Esophagus muscularis mucosa (tissue), 4 donors: ENCODE data around the gene IKBKG. TPM values are rescaled to one million over a fixed set of nuclear protein-coding genes. Genes with fewer than 3 reads are reported as not detected.
"Not testable (repeated sequence)": the region's sequence is repeated elsewhere in the genome, so short reads cannot be mapped to it uniquely, and the experiment has no call there.

Experiments used
- DNase-seq: peaks from one replicate; pipeline ENCODE4 v3.0.0-alpha.2; 2017; ENCODE audit errors: extremely low spot score
- H3K27ac ChIP-seq, 4 donors: fragments of 200-600 bp; sonication (generic); replicated peaks in 1 of 4; 1 replicate in 3 of 4; 2 replicates in 1 of 4; pipeline ENCODE4 v1.5.1; 2016 to 2019; ENCODE audit warnings: mild to moderate bottlenecking in 1 of 4
- H3K27me3 ChIP-seq, 4 donors: fragments of 200-600 bp; sonication (generic); one replicate each; pipeline versions ENCODE4 v1.5.1 to v1.6.0; 2016 to 2019
- H3K36me3 ChIP-seq, 4 donors: fragments of 200-600 bp; sonication (generic); one replicate each; pipeline ENCODE4 v1.5.1; 2016 to 2019
- H3K4me1 ChIP-seq, 4 donors: fragments of 200-600 bp; sonication (generic); one replicate each; pipeline ENCODE4 v1.5.1; 2016 to 2019
- H3K4me3 ChIP-seq, 4 donors: fragments of 200-600 bp; sonication (generic); 1 replicate in 2 of 4; 2 replicates in 2 of 4; pipeline ENCODE4 v1.5.1; 2016 to 2019; ENCODE audit warnings: mild to moderate bottlenecking in 4 of 4, moderate library complexity in 1 of 4
- H3K9me3 ChIP-seq, 4 donors: fragments of 200-600 bp; sonication (generic); 1 replicate in 3 of 4; 2 replicates in 1 of 4; pipeline ENCODE4 v1.5.1; 2016 to 2019
- EP300 ChIP-seq: sonication (generic); formaldehyde crosslinking; IDR thresholded peaks from one replicate; pipeline ENCODE4 v1.6.1; 2017; ENCODE audit warnings: antibody characterized with exemption
- POLR2A ChIP-seq: fragments of 450-650 bp; IDR thresholded peaks from one replicate; pipeline ENCODE4 v1.6.1; 2017; ENCODE audit warnings: antibody characterized with exemption, moderate library complexity, mild to moderate bottlenecking, low read depth
- POLR2AphosphoS5 ChIP-seq, 2 donors: sonication (generic); formaldehyde crosslinking; IDR thresholded peaks; one replicate each; pipeline ENCODE4 v1.6.1; 2017; ENCODE audit warnings: antibody characterized with exemption in 2 of 2
- WGBS: methylation state at CpG from one replicate; pipeline ENCODE4 v1.1.5; 2018; 5-methylcytosine and 5-hydroxymethylcytosine counted together
- intact Hi-C: fragments of 100-400 bp; cut with DNase I; formaldehyde crosslinking; loops from one replicate; pipeline ENCODE4 v1.15.1; 2023
- total RNA-seq, 4 donors: library from RNA; depleted of rRNA; stranded (reverse); fragments of >200 nt; gene quantifications; one replicate each; pipeline versions ENCODE4 v1.1.0 to v1.2.1, GENCODE V29; 2016
- TF ChIP-seq, protein P1 (sequence below), 3 experiments: fragments of 200-600 bp in 2 of 3; fragments of 450-650 bp in 1 of 3; sonication (generic) in 2 of 3; IDR thresholded peaks; one replicate each; pipeline ENCODE4 v1.5.1; 2017 to 2019; ENCODE audit warnings: antibody characterized with exemption in 3 of 3, mild to moderate bottlenecking in 2 of 3, moderate library complexity in 1 of 3

Gene IKBKG
- total RNA-seq, 4 donors from 2014 or later, result 12.0 to 18.3 (median 17.3) TPM

DNA sequence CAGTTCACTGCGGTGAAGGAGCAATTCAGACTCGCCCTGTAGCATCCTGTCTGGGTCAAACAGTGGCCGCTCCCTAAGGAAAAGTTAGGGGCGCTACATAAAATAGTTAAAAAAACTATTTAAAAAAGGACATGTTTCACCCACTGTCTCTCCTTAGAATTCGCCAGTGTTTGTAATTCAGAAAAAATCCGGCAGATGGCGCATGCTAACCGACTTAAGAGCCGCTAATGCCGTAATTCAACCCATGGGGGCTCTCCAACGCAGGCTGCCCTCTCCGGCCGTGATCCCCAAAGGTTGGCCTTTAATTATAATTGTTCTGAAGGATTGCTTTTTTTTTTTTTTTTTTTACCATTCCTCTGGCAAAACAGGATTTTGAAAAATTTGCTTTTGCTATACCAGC, 43.0 kb downstream of the IKBKG start:
- DNase-seq, H3K4me1 ChIP-seq, H3K9me3 ChIP-seq, H3K27ac ChIP-seq, intact Hi-C loops, H3K27me3 ChIP-seq, H3K36me3 ChIP-seq, H3K4me3 ChIP-seq: not testable (repeated sequence)
- WGBS, result no CpG with 5 or more reads among the region's 13 CpGs

DNA sequence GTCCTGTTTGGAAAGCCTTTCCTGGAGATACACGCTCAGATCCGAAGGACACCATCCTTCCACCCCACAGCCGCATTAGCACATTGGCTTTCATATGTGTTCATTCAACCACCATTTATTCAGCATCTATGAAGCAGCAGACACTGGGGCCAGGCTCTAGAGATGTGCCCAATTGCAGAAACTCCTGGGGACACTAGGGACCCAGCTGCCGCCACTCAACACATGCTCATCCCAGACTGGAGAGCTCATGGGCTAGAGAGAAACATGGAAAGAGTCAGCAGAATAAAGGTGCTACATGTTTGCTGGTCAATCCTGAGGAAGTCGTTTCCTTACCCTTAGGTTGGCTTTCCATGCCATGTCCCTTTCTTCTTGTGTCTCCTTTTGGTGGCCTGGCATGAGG, 45.1 kb downstream of the IKBKG start:
- DNase-seq, result no peak
- WGBS, result 88% methylated on average over 5 of the region's 5 CpGs
- Histone ChIP-seq H3K27ac (no peak overlapping the region), H3K27me3 (peaks cover 0 to 6% (median 0%) of the 10 kb centered on the region in 4 donors), H3K9me3 (peaks cover 0 to 4% (median 0%) of the 10 kb centered on the region in 4 donors), H3K36me3 (no peaks in the 10 kb centered on the region), H3K4me1 (peaks cover 0 to 18% (median 3%) of the 10 kb centered on the region in 4 donors), H3K4me3 (no peak overlapping the region)
- no peak for TF ChIP-seq POLR2A
- no peak for TF ChIP-seq EP300
- no peak for TF ChIP-seq POLR2AphosphoS5 (IDR thresholded peaks at IDR 0.05)
- TF ChIP-seq, protein P1, sequence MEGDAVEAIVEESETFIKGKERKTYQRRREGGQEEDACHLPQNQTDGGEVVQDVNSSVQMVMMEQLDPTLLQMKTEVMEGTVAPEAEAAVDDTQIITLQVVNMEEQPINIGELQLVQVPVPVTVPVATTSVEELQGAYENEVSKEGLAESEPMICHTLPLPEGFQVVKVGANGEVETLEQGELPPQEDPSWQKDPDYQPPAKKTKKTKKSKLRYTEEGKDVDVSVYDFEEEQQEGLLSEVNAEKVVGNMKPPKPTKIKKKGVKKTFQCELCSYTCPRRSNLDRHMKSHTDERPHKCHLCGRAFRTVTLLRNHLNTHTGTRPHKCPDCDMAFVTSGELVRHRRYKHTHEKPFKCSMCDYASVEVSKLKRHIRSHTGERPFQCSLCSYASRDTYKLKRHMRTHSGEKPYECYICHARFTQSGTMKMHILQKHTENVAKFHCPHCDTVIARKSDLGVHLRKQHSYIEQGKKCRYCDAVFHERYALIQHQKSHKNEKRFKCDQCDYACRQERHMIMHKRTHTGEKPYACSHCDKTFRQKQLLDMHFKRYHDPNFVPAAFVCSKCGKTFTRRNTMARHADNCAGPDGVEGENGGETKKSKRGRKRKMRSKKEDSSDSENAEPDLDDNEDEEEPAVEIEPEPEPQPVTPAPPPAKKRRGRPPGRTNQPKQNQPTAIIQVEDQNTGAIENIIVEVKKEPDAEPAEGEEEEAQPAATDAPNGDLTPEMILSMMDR (IDR thresholded peaks at IDR 0.05), result no peak
- intact Hi-C loops, result no loop called here

DNA sequence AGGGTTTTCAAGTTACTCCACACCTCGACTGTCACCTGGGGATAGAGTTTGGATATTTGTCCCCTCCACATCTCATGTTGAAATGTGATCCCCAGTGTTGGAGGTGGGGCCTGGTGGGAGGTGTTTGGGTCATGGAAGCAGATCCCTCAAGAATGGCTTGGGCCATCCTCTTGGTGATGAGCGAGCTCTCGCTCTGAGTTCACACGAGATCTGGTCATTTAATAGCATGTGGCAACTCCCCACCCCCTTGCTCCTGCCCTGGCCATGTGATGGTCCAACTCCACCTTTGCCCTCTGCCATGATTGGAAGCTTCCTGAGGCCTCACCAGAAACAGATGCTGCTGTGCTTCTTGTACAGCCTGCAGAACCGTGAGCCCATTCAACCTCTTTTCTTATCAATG, 45.8 kb downstream of the IKBKG start:
- Histone ChIP-seq H3K27ac (no peak overlapping the region), H3K9me3 (peaks cover 0 to 4% (median 0%) of the 10 kb centered on the region in 4 donors), H3K27me3 (peaks cover 0 to 6% (median 0%) of the 10 kb centered on the region in 4 donors), H3K4me3 (no peak overlapping the region), H3K4me1 (peaks cover 0 to 18% (median 3%) of the 10 kb centered on the region in 4 donors), H3K36me3 (no peaks in the 10 kb centered on the region)
- 83% methylated on average over 5 of the region's 5 CpGs for WGBS
- DNase-seq, result no peak
- intact Hi-C loops, result no loop called here
- no peak for TF ChIP-seq POLR2AphosphoS5 (IDR thresholded peaks at IDR 0.05)
- TF ChIP-seq, protein P1 (IDR thresholded peaks at IDR 0.05), result no peak
- no peak for TF ChIP-seq EP300
- TF ChIP-seq POLR2A, result no peak

DNA sequence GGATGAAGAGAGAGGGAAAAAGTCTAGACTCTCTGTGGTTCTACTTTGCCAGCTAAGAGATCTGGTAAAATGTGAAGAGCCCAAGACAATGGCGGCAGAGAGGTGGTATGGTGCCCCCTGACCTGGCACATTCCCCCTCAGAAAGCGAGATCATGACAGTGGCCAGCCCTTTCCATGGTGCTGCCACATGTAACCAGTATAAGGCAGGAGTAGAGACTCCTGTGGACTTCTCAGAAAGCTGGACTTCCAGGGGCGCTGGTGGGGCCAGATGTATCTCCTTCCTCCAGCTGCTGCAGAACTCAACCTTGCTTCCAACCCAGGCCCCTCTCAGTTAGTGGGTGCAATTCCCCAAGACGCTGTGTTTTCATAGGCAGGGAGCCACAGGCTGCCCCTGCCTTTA, 47.1 kb downstream of the IKBKG start:
- H3K4me3 ChIP-seq, result no peak overlapping the region
- no peak for TF ChIP-seq POLR2AphosphoS5 (IDR thresholded peaks at IDR 0.05)
- TF ChIP-seq, protein P1 (IDR thresholded peaks at IDR 0.05), result no peak
- no peak for TF ChIP-seq EP300
- no peak for TF ChIP-seq POLR2A
- peaks cover 0 to 18% (median 3%) of the 10 kb centered on the region in 4 donors for H3K4me1 ChIP-seq
- intact Hi-C loops, result no loop called here
- DNase-seq, result no peak
- no peaks in the 10 kb centered on the region for H3K36me3 ChIP-seq
- H3K27ac ChIP-seq, result no peak overlapping the region
- peaks cover 0 to 4% (median 0%) of the 10 kb centered on the region in 4 donors for H3K9me3 ChIP-seq
- peaks cover 0 to 6% (median 0%) of the 10 kb centered on the region in 4 donors for H3K27me3 ChIP-seq
- WGBS, result 84% methylated on average over 4 of the region's 4 CpGs

DNA sequence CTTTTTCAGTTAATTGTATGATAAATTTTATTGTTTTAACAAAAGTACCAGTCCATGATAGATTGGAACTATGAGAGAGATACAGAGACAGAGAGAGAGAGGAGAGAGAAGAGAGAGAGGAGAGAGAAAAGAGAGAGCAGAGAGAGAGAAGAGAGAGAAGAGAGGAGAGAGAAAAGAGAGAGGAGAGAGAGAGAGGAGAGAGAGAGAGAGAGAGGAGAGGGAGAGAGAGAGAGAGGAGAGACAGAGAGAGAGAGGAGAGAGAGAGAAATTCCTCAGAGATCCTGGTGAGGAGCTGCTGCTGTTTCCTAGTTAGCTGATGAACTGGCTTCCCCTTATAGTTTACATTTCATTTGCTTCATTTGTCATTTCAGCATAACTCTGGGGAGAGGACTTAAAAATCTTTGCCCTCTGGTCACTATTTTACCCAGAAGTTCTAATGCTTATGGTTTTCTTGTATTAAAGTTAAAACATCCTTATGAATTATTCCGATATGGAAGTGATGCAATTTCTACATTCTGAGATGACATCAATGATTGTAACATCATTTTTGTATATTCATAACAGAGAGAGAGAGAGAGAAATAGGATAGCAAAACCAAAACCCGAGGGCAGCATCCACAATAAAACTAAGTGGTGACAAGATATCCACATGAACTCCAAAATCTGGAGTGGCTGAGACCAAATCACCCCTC, 48.3 kb downstream of the IKBKG start:
- no peak for DNase-seq
- Histone ChIP-seq H3K9me3 (peaks cover 0 to 4% (median 0%) of the 10 kb centered on the region in 4 donors), H3K4me1 (peaks cover 0 to 18% (median 3%) of the 10 kb centered on the region in 4 donors), H3K4me3 (no peak overlapping the region), H3K27ac (no peak overlapping the region), H3K27me3 (peaks cover 0 to 6% (median 0%) of the 10 kb centered on the region in 4 donors), H3K36me3 (no peaks in the 10 kb centered on the region)
- TF ChIP-seq POLR2A (no peak), EP300 (no peak), POLR2AphosphoS5 (IDR thresholded peaks at IDR 0.05) (no peak)
- TF ChIP-seq, protein P1 (IDR thresholded peaks at IDR 0.05), result no peak
- 41% methylated on average over 2 of the region's 2 CpGs for WGBS
- intact Hi-C loops, result no loop called here
